Measurements from ENCODE around the gene YES1.
A peak's percentile ranks its signal among the peaks of the same experiment; 100 is the strongest.
"Not testable (repeated sequence)": the region's sequence is repeated elsewhere in the genome, so short reads cannot be mapped to it uniquely, and the experiment has no call there.

The YES1 gene

DNA sequence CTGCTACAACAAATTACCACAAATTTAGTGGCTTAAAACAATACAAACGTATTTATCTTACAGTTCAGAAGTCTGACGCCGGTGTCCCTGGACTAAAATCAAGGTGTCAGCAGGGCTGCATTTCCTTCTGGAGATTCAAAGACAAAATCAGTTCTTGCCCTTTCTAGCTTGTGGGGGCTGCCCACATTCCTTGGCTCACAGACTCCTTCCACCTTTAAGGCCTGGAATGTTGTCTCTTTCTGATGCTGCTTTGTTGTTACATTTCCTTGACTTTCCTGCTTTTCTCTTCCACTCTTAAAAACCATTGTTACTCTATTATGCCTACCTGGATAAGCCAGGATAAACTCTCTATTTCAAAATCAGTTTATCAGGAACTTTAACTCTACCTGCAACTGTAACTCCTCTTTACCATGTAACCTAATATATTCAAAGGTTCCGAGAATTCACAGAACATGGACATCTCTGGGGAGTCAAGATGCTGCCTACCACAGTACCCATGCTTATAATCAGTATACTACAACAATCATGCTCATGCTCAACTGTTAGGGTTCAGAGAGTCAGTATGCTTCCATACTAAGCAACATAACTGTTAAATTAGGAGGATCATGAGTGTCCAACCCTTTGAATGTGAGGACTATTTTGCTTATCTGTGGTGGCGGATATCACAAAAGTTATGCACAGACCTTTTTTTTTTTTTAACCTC, 27.4 kb downstream of the YES1 start:
- no peak for DNase-seq (ENCODE audit: low spot score)

DNA sequence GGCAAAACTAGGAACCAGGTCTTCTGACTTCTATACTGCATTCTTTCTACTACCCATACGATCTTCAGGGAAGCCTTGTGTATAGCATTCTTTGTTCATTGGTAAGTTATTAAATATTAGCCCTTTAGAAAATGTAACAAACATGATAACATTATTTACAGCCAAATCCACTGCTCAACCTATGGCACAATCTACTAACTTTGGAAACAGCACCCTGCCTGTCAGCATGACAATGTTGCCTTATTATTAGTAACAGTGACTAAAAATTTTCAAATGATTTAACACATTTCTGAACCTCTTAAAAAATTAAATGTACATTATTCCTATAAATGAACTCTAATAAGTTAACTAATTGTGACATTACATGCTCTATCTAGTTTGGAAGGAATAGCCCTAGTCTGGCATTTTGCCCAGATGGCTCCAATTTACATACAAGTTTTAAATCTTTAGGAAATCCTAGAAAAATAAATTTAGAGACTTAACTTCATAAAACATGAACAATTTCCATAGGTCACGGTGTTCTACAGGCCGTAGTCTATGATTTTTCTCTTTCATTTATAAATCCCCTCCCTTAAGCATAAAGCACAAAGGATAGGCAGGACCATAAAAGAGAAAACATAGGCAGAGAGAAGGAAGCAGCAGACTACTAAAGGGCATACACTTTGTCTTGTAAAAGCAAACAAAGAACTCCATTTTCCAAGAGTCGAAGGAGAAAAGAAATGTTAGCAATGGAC, 33.7 kb downstream of the YES1 start:
- no peak for DNase-seq (ENCODE audit: low spot score)

DNA sequence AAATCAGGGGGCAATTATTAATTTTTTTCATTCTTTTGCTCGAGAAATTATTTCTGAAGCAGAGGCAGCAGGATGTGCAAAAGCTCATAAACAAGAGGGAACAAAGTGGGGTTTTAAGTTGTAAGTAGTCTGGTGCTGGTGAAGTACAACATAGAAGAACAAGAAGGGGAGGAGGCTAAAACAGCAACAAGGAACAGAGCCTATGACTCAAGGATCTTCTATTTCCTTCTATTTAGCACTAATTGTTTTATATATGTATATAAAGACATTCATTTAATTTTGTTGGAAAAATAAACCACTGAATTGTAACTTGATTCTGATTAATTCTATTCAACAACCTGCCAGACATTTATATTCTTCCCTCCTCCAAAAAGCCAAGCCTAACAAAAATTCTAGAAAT, 35.0 kb downstream of the YES1 start:
- no peak for DNase-seq (ENCODE audit: low spot score)

DNA sequence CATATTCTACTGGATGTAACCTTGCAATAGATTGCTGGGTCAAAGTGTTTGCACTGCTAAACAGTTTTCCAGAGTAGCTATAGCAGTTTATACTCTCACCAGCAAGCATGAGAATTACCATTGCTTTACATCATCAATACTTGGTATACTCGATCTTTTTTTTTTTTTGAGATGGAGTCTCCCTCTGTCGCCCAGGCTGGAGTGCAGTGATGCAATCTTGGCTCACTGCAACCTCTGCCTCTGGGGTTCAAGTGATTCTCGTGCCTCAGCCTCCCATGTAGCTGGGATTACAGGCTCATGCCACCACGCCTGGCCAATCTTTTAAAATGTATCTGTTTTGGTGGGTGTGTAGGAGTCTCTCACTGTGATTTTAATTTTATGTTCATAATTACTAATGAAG, 36.0 kb downstream of the YES1 start:
- not testable (repeated sequence) for DNase-seq (ENCODE audit: low spot score)

DNA sequence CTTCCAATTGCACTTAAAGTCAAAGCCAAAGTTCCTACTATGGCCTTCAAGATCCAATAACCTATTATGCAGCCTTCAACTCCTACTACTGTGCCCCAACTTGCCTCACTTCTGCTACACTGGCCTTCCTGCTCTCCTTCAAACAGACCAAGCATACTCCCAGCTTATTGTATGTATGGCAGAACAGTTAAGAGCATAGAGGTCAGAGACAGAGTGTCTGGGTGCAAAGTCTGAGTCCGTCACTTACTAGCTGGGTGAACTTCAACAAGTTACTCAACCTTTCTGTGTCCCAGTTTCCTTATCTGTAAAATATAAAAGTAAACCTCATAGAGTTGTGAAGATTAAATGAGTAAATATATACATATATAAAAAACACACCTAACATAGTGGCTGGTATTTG, 37.2 kb downstream of the YES1 start:
- DNase-seq (ENCODE audit: low spot score): no peak

DNA sequence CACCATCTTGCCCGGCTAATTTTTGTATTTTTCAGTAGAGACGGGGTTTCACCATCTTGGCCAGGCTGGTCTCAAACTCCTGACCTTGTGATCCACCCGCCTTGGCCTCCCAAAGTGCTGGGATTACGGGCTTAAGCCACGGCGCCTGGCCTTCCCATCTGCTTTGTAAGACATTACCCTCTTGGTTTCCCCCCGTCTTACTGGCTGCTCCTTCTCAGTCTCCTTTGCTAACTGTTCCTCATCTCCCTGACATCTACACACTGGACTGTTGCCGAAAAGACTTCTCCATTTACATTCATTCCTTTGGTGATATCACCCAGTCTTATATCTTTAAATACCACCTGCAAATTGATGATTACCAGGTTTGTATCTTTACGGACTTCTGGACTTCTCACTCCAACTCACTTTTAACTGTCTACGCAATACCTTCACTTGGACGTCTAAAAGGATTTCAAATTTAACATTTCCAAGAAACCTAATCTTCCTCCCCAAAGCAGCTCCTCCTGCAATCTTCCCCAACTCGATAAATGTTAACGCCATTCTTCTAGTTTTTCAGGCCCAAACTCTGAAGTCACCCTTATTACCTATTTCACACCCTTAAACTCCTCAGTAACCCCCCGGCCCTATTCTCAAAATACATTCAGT, 37.9 kb downstream of the YES1 start:
- DNase-seq (ENCODE audit: low spot score): no peak

DNA sequence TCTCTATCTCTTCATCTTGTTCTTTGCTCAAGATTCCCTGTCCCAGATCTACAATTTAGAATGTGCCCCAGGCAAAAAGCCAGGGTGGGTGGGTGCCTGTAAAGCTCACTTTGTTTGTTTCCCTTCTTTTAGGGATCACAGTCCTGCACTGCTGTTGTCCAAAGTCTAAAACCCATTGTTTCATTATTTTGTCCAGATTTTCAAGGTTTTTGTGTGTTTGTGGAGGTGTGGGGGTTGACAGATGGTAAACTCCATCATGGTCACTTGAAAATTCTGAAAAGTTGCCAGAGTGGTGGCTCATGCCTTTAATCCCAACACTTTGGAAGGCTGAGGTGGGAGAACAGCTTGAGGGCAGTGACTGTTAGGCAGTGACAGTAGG, 41.5 kb downstream of the YES1 start:
- DNase-seq (ENCODE audit: low spot score): no peak

DNA sequence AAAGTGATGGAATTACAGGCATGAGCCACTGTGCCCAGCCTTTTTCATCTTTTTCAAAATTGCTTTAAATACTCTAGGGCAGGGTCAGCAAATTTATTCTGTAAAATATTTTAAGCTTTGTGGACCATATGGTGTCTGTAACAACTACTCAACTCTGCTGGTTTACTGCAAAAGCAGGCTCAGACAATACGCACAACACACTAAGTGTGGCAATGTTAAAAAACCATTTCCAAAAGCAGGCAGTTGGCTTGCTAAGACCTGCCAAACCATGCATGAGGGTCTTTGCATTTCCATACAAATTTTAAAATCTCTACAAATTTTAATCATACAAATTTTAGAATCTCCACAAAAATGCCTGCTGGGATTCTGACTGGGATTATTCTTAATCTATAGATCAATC, 44.1 kb downstream of the YES1 start:
- DNase-seq (ENCODE audit: low spot score): no peak

DNA sequence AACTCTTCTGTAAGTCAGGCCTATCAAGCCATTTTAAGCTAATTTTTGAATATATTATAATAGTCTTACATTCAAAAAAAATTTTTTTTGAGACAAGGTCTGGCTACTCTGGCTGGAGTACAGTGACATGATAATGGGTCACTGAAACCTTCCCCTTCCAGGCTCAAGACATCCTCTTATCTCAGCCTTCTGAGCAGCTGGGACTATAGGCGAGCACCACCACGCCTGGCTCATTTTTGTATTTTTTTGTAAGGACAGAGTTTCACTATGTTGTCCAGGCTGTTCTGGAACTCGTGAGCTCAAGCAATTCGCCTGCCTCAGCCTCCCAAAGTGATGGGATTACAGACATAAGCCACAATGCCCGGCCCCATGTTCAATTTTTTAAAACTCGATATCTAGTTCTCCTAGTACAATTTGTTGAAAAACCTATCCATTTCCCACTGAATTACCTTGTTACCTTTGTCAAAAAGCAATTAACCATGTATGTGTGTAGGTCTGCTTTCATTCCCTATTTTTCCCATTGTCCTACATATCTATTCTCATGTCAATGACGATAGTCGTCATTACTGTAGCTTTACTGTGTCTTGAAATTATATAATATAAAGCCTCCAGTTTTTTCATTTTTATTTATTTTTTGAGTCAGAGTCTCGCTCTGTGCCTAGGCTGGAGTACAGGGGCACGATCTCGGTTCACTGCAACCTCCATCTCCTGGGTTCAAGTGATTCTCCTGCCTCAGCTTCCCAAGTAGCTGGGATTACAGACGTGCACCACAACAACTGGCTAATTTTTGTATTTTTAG, 44.8 kb downstream of the YES1 start:
- no peak for DNase-seq (ENCODE audit: low spot score)

DNA sequence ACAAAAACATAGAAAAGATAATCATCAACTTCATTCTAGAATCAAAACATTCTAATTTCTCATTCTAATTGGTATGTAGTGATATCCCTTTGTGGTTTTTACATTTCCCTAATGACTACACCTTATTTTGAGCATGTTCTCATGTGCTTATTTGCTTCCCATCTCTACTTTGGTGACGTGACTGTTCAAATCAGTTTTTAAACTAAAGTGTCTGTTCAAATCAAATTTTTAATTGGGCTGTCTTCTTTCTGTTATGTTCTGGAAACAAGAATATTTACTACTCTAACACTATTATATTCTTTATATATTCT, 45.5 kb downstream of the YES1 start:
- DNase-seq (ENCODE audit: low spot score): no peak

DNA sequence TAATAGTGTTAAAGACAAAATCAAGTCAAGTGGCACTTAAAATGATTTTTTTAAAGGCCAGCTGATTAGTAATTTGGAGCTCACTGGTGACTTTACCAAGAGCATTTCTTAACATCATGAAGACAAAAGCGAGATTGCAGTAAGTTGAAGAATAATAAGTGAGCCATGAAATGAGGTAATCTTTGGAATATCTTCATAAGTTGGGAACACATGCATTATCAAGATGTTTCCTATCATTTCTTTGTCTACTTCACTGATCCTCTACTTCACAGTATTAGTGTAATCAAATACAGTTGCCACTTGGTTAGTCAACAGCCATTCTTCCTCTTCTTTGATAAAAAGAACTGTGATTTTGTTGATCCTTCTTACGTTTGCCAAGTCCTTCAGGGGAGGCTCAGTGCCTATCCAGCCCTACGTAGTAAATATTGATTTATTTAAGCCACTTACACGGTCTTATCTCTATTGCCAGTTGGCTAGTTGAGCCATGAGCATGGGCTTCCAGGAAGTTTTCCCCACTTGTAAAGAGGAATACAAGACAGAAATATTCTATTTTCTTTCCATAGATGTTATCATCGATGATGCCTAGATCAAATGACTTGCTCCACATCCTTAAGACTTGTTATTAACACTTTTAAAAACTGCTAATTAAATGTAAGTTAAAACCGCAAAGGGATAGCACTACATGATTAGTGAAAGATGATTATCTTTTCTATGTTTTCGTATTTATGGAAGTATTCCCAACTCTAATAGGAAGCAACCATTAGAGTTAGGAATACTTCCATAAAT, 46.1 kb downstream of the YES1 start:
- DNase-seq (ENCODE audit: low spot score): no peak

DNA sequence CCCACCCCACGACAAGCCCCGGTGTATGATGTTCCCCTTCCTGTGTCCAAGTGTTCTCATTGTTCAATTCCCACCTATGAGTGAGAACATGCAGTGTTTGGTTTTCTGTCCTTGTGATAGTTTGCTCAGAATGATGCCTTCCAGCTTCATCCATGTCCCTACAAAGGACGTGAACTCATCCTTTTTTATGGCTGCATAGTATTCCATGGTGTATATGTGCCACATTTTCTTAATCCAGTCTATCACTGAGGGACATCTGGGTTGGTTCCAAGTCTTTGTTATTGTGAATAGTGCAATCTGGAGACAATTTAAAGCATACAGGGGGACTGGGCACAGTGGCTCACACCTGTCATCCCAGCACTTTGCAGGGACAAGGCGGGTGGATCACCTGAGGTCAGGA, 52.2 kb downstream of the YES1 start:
- not testable (repeated sequence) for DNase-seq (ENCODE audit: low spot score)

DNA sequence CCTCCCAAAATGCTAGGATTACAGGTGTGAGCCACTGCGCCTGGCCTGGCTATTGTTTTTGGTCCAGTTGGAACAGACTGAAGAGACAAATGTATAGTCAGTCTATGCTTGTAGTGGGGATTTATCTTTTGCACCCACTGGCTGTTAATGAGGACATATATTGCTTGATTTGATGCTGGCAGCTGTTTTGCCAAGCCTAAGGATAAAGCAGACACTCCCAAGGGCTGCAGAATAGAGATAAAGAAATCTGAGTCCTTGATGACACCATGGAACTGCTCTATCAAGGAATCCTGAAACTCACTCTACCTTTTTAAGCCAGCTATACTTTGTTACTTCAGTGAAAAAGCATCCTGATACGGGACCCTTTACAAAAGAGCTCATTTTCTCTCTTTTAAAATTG, 56.5 kb downstream of the YES1 start:
- DNase-seq (ENCODE audit: low spot score): no peak

DNA sequence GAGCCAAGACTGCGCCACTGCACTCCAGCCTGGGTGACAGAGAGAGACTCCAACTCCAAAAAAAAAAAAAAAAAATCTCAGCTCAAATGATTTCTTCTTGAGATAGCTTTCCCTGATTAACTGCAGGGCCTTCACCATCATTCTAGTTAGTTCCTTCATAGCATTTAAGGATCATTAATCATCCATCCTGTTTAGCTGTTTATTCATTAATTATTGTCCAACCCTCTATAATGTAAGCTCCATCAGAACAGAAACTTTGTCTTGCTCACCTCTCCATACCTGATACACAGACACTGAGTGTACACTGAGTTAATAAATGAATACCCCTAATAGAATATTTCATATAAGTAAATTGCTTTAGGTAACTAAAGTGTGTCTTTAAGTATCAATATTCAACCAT, 57.4 kb downstream of the YES1 start:
- no peak for DNase-seq (ENCODE audit: low spot score)

DNA sequence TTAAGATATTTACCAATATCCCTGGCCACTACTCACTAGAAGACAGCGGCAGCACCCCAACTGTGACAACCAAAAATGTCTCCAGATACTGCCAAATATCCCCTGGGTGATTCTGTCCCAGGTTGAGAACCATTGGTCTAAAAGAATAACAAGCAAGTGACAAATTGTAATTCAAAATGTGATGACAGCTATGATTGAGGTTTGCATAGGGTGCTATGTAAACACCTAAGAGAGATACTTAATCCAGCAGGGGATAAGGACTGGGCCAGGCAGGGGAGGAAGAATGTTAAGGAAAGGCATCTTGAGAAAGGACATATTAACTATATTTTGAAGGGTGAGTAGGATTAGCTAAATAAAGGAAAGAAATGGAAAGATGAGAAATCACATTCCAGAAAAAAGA, 61.6 kb downstream of the YES1 start:
- DNase-seq (ENCODE audit: low spot score): no peak

DNA sequence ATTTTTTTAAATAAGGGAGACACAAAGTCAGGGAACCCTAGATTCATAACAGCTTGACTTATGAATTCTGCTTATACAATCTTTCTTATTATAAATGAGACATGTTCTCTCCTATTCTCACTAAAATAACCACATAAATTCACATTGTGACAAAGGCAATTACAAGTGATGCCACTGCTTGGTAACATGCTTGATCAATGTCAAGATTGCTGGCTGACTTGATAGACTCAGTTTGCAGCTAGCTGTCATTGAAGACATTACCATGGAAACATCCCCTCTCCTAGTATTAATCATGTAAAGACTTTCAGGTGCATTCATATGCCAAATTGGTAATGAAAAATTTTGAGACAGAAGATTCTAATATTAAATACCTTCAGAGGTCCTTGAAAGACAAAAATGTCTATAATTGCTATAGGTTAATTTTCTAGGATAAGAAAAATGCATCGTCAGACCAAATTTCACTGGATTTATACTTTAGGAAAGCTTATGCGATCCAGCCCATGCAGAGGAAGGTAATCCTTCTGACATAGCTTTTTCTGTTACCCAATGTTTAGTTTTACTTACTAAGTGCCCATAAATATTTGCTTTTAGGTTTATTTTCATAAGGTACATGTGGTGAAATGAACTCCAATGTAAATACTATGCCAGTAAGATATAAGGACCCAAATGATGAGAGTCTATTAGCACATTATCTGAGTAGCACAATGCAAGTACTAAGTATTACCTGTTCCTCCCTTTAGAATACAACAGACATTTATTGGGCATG, 67.0 kb downstream of the YES1 start:
- no peak for DNase-seq (ENCODE audit: low spot score)

DNA sequence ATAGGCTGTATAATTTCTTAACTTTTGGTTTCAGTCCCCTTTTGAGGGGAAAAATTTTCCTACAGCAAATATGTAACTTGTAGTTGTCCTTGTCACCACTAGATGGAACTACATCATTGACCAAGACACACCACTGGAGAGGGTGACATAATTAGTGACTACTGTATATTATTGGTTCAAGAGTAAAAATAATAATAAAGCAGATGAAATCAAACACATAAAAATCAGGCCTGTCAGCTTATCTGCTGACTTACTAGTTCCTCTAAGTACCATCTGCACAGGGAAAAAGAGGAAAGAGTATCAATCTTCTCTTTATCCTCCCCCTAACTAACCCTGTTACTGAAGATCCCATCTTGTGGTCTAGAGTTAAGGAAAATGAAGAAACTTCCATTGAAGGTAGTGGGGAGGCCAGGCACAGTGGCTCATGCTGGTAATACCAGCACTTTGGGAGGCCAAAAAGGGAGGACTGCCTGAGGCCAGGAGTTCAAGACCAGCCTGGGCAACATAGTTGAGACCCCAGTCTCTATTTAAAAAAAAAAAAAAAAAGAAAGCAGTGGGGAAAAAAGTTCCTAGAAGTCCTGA, 70.0 kb downstream of the YES1 start:
- peak; percentile 46 for DNase-seq (ENCODE audit: low spot score)

DNA sequence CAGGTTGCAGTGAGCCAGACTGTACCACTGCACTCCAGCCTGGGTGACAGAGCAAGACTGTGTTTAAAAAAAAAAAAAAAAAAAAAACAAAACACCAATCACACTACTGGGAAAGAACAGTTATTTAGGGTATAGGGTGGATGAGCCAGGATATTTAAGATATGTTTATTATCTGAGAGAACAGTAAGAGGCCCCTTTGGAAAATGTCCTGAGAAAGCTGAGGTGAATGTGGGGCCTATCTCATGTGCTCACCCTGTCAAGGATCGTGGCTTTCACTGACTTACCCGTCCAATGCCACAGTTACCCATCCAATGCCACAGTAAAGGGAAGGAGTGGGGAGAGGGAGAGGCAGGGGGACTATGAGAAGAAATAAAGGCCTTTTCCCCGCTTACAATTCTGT, 79.7 kb downstream of the YES1 start:
- no peak for DNase-seq (ENCODE audit: low spot score)

DNA sequence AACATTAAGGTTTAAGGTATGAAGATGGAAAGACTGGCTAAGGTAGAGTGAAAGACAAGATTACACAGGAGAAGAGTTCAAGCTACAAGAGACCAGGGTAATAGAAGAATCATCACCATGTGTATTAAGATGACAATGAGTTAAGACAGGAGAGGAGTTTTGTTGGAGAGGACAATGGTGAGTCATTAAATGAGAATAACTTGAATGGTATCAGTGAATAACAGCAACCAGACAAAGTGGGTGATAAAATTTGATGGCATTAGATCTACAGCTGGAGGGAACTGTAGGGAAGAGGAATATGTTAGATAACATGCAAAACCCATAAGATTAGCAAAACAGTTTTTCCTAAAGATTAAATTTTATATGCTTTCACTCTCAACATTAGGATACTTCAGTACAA, 80.9 kb downstream of the YES1 start:
- DNase-seq (ENCODE audit: low spot score): no peak

DNA sequence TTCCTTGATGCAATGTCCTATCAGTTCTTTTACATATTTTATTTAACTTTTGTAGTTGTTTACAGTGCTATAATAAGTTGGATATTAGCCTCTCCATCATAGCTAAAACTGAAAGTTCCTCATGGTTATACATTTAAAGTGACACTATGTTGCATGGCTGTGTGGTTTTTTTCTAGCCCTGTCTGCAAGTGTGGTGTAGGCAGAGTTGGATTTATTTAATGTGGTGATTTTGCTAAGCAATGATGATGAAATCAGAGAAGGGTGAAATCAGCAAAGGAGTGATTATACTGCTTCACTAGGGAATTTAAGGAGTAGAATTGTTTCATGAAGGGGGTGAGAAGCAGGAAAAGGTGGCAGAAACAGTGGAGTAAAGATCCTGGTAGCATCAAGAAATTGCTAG, 81.3 kb downstream of the YES1 start:
- DNase-seq (ENCODE audit: low spot score): no peak

DNA sequence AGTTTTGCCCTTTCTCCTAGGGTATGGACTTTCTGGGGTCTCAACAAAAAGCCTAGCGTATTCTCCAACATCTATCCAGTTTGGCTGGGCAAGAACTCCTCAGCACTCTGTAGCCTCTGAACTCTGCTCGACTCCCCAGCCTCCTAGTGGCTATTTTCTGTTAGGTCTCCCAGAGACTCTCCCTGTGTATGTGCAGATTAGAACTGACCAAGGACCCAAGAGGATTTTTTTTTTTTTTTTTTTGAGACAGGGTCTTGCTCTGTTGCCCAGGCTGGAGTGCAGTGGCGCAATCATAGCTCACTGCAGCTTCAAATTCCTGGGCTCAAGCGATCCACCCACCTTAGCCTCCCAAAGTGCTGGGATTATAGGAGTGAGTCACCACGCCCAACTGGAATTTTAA, 81.9 kb downstream of the YES1 start:
- peak; percentile 52 for DNase-seq (ENCODE audit: low spot score)

Data from iPS-NIHi11 (cell line).